ENCODE measurements around the gene PATZ1.

The PATZ1 gene

DNA sequence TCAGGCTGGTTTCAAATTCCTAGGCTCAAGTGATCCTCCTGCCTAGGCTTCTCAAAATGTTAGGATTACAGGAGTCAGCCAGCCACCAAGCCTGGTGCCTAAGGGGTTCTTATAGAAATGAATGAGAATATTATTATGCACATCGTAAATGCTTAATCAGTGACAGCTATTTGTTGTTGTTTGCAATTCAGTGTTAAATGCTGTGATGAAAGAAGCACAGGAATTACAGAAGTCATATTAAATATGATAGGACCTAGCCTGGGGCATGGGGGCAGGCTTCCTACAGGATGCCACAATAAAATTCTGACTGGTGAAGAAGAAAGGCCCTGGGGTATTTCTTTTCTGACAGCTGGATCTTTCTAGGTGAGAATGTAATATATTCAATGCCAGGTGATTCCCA is 13.9 kb upstream of the PATZ1 start:
- TF ChIP-seq TAF1 (IDR thresholded peaks at IDR 0.05; ENCODE audit: borderline replicate concordance, insufficient read depth, low read length) (no peak), POLR2AphosphoS5 (IDR thresholded peaks at IDR 0.05; ENCODE audit: low read depth, low read length) (no peak), FOXP2 (optimal IDR thresholded peaks at IDR 0.05; ENCODE audit: borderline replicate concordance, extremely low read depth, extremely low read length, insufficient read depth) (no peak), SIN3A (IDR thresholded peaks at IDR 0.05; ENCODE audit: borderline replicate concordance, insufficient read depth, low read length) (no peak)
- TF ChIP-seq, protein P1, sequence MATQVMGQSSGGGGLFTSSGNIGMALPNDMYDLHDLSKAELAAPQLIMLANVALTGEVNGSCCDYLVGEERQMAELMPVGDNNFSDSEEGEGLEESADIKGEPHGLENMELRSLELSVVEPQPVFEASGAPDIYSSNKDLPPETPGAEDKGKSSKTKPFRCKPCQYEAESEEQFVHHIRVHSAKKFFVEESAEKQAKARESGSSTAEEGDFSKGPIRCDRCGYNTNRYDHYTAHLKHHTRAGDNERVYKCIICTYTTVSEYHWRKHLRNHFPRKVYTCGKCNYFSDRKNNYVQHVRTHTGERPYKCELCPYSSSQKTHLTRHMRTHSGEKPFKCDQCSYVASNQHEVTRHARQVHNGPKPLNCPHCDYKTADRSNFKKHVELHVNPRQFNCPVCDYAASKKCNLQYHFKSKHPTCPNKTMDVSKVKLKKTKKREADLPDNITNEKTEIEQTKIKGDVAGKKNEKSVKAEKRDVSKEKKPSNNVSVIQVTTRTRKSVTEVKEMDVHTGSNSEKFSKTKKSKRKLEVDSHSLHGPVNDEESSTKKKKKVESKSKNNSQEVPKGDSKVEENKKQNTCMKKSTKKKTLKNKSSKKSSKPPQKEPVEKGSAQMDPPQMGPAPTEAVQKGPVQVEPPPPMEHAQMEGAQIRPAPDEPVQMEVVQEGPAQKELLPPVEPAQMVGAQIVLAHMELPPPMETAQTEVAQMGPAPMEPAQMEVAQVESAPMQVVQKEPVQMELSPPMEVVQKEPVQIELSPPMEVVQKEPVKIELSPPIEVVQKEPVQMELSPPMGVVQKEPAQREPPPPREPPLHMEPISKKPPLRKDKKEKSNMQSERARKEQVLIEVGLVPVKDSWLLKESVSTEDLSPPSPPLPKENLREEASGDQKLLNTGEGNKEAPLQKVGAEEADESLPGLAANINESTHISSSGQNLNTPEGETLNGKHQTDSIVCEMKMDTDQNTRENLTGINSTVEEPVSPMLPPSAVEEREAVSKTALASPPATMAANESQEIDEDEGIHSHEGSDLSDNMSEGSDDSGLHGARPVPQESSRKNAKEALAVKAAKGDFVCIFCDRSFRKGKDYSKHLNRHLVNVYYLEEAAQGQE (IDR thresholded peaks at IDR 0.05; ENCODE audit: insufficient read depth in 1 of 2, low read depth in 2 of 2, low read length in 2 of 2) = no peak

- TF ChIP-seq POLR2AphosphoS5 (IDR thresholded peaks at IDR 0.05; ENCODE audit: low read depth, low read length) (no peak), SIN3A (IDR thresholded peaks at IDR 0.05; ENCODE audit: borderline replicate concordance, insufficient read depth, low read length) (no peak), TAF1 (IDR thresholded peaks at IDR 0.05; ENCODE audit: borderline replicate concordance, insufficient read depth, low read length) (no peak), FOXP2 (optimal IDR thresholded peaks at IDR 0.05; ENCODE audit: borderline replicate concordance, extremely low read depth, extremely low read length, insufficient read depth) (no peak)
- TF ChIP-seq, protein P1 (IDR thresholded peaks at IDR 0.05; ENCODE audit: insufficient read depth in 1 of 2, low read depth in 2 of 2, low read length in 2 of 2) = no peak
These were observed 8.4 kb upstream of the PATZ1 start for GRCh38 chr22:31354515-31354914.

DNA sequence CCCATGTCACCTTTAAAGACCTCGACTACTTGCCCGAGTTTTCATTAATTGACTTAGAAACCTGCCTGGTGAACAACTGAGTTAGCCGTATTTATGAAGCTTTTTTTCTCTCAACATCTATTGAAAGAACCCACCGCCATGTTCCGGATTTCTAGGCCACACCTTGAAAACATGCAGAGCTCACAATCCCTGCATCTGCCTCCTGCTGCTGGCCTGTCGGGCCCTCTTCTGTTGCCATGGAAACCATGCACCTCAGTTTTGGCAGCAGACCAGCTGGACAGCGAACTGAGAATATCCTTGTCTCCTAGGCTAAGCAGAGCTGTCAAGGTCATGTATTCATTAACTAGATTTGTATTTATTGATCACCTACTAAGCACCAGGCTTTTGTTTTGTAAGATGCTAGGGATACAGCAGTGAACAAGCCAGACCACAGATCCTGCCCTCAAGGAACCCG is 4.3 kb upstream of the PATZ1 start:
- TF ChIP-seq, protein P1 (IDR thresholded peaks at IDR 0.05; ENCODE audit: insufficient read depth in 1 of 2, low read depth in 2 of 2, low read length in 2 of 2) = 0 out of 4 replicates have a peak, but pooled peaks of 1 of the 2 experiments have one; percentile 48
- TF ChIP-seq SIN3A (IDR thresholded peaks at IDR 0.05; ENCODE audit: borderline replicate concordance, insufficient read depth, low read length) = no peak

DNA sequence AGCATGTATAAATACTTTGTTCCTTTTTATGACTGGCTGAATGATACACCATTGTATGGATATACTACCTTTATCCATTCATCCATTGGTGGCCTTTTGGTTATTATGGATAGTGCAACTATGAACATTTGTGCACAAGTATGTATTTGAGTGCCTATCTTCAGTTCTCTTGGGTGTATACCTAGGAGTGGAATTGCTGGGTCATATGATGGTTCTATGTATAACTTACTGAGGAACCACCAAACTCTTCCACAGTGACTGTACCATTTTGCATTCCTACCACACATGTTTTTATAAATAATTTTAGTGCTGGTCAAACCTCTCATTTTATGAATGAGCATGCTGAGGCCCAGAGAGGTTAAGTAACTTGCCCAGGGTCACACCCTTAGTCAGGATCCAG is 3.8 kb upstream of the PATZ1 start:
- TF ChIP-seq POLR2AphosphoS5 (IDR thresholded peaks at IDR 0.05; ENCODE audit: low read depth, low read length) (no peak), FOXP2 (optimal IDR thresholded peaks at IDR 0.05; ENCODE audit: borderline replicate concordance, extremely low read depth, extremely low read length, insufficient read depth) (no peak), TAF1 (IDR thresholded peaks at IDR 0.05; ENCODE audit: borderline replicate concordance, insufficient read depth, low read length) (no peak), SIN3A (IDR thresholded peaks at IDR 0.05; ENCODE audit: borderline replicate concordance, insufficient read depth, low read length) (no peak)
- TF ChIP-seq, protein P1 (IDR thresholded peaks at IDR 0.05; ENCODE audit: insufficient read depth in 1 of 2, low read depth in 2 of 2, low read length in 2 of 2) = no peak

GRCh38 chr22:31348766-31349165 is 2.6 kb upstream of the PATZ1 start:
- TF ChIP-seq, protein P1 (IDR thresholded peaks at IDR 0.05; ENCODE audit: insufficient read depth in 1 of 2, low read depth in 2 of 2, low read length in 2 of 2) = no peak
- TF ChIP-seq TAF1 (IDR thresholded peaks at IDR 0.05; ENCODE audit: borderline replicate concordance, insufficient read depth, low read length) (no peak), FOXP2 (optimal IDR thresholded peaks at IDR 0.05; ENCODE audit: borderline replicate concordance, extremely low read depth, extremely low read length, insufficient read depth) (no peak), SIN3A (IDR thresholded peaks at IDR 0.05; ENCODE audit: borderline replicate concordance, insufficient read depth, low read length) (no peak), POLR2AphosphoS5 (IDR thresholded peaks at IDR 0.05; ENCODE audit: low read depth, low read length) (no peak)

Data from PFSK-1 (cell line).